GM19099 (cell line): ENCODE data around the gene ZC3H13.

Source experiments
- POLR2A ChIP-seq: IDR thresholded peaks from 3 replicates; pipeline ENCODE4 v1.6.1; 2011; ENCODE audit warnings: low read depth; ENCODE audit not compliant: insufficient read length; ENCODE audit errors: extremely low read depth

Gene ZC3H13

DNA sequence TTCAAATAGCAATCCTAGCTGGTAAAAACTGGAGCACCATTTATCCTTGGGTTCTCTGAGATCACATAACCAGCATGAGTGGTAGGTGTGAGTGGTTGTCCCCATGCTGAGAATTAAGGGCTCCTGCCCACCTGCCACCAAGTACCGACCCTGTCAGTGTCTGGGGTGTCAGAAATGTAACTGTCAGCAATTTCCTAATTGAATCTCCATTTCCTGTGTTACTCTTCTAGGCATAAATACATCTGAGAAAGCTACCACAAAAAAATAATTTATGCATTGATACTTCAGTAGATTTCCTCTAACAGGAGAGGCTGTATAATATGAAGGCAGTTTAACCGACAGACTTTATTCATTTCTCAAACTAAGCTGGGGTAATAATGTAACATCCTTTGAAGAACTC is 27.2 kb upstream of the ZC3H13 start:
- TF ChIP-seq POLR2A: no peak

DNA sequence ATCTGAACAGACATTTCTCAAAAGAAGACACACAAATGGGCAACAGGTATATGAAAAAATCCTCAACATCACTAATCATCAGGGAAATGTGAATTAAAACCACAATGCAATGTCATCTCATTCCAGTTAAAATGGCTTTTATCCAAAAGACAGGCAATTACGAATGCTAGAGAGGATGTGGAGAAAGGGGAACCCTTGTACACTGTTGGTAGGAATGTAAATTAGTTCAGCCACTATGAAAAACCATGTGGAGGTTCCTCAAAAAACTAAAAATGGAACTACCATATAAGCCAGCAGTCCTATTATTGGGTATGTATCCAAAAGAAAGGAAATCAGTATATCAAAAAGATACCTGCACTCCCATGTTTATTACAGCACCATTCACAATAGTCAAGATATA is 24.7 kb upstream of the ZC3H13 start:
- no peak for TF ChIP-seq POLR2A

DNA sequence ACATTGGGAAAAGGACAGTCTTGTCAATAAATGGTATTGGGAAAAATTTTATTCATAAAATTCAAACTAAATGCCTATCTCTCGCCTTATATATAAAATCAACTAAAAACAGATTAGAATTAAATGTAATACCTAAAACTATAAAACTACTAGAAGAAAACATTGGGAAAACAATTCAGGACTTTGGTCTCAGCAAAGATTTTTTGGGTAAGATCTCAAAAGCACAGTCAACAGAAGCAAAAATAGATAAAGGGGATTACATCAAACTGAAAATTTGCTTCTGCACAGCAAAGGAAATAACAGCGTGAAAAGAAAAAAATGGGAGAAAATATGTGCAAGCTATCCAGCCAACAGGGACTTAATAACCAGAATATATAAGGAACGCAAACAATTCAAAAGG is 24.3 kb upstream of the ZC3H13 start:
- TF ChIP-seq POLR2A: no peak

DNA sequence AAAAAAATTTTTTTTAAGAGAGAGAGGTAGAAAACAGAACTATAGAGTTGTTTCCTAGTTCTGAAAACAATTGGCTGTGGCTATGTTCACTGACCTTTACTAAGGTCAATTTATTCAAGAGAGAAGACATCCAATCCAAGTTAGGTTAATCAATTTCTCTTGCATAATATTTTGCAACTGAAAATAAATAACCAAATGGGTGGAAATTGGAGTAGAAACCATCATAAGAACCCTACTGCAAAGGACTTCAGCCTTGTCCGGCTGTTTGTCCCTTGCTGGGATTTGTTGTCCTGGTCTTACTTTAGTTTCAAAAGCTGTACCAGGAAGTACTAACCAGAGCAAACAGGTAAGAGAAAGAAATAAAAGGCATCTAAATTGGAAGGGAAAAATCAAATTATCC is 23.3 kb upstream of the ZC3H13 start:
- no peak for TF ChIP-seq POLR2A

DNA sequence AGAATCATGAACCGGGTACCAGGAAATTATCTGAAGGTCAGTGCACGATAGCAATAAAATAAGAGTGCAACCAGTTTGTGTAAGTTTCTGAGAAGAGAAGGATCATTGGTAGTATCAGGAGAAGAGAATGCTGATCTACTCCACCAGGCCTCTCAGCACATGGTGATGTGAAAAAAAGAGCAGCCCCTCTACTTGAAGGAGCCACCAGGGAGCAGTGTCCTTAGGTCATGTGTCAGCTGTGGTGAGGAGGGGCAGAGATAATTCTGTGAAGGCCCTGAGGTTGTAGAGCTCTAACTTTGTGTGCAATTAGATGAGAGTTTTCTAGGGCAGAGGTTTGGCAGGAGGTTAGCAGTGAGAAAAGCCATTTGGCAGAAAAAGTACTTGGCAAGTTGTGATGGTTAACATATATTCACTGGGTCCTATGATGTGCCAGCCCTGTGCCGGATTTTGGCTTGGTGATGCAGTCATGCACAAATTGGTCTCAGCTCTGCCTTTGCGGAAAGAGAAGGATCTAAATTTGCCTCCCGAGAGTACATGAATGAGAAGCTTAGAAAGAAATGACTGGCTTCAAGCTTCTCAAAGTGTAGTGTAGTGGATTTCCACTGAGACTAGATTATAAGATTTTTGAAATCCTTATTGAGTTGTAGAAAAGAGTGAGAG is 19.2 kb upstream of the ZC3H13 start:
- no peak for TF ChIP-seq POLR2A

DNA sequence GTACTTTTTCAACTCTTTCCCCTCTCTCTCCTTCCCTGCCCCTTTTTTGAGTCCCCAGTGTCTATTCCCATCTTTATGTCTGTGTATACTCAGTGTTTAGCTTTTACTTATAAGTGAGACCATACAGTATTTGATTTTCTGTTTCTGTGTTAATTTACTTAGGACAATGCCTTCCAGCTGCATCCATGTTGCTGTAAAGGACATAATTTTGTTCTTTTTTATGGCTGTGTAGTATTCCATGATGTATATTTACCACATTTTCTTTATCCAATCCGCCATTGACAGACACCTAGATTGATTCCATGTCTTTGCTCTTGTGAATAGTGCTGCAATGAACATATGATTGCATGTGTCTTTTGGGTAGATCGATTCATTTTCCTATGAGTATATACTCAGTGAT is 10.7 kb upstream of the ZC3H13 start:
- TF ChIP-seq POLR2A: no peak

DNA sequence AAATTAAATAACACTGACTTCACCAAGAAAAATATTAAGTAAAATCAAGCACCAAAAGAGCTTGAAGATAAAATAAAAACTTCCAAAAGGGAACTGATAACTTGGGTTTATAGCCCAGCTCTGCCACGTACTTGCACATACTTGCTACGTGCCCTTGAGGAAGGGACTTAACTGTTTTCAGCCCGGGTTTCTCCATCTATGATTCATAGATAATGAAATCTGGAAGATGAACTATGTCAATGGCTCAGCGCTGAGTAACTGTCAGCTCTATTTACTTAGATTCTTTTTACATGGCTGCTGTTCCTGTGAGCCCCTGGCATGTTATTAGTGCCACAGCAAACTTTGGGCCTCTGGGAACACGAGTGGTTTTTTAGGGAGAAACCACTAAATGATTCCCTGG is 9.6 kb upstream of the ZC3H13 start:
- no peak for TF ChIP-seq POLR2A

DNA sequence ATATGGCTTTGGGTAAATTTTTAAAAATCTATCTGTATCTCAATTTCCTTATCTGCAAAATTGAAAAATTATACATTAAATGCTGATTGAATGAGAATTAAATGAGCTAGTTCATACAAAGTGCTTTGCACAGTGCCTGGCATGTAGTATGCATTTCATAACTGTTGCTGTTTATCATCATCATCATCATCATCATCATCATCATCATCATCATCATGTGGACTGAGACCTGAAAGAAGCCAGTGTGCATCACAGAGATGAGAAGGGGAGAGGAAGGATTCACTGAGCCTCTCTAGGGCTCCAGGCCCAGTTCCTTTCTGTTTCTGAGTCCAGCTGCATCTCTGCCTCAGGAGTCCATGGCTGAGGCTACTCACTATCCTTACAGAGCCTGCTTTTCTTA is 6.9 kb upstream of the ZC3H13 start:
- TF ChIP-seq POLR2A: no peak

DNA sequence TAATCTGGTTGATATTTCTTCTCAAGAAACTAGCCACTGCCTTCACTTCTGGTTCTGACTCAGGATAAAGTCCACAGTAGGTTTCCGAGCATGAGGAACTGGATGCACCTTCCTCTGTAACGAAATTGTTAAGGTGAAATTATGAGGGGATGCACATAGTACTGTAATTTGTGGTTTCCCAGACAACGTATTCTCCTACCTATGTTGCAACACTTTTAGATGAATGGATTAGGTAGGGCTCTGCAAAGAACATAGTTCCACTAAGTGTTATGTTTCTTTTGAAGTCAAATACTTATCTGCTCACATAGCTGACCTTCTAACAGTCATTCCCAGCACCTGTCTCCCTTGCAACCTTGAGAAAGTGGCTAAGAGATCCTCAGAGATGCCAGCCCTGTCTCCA is 5.7 kb upstream of the ZC3H13 start:
- no peak for TF ChIP-seq POLR2A

DNA sequence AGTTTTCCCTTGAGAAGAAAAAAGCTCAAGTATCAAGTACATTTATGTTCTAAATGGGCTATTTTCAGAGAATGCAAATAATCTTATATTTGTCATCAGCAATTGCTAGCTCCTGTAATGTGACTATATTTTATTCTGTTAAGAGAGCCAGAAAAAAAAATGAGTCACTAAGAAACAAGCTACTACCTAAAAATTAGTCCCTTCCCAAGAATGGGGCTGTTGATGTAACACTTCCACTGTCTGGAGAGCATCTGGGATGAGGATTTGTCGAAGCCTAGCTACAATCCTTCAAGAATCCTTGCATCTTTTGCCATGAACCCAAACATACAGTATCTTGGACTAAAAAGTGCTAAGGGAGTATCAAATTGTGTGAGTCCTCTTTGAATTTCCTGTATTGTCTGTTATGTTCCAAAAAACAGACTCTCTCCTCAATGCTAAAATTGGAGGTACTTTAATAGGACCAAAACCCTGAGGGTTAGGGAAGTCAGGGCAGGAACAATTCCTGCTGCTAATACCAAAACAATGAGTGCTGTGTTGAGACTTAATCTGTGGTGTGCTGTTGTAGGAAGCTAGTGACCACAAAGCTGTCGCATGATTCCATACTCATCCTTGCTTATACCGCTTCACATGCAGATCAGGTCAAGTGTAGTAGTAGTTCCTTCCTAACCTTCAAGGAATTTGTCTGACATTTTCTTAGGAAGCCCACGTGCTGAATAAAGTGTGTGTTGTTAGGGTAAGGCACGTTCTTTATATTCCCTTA is 4.9 kb upstream of the ZC3H13 start:
- no peak for TF ChIP-seq POLR2A

DNA sequence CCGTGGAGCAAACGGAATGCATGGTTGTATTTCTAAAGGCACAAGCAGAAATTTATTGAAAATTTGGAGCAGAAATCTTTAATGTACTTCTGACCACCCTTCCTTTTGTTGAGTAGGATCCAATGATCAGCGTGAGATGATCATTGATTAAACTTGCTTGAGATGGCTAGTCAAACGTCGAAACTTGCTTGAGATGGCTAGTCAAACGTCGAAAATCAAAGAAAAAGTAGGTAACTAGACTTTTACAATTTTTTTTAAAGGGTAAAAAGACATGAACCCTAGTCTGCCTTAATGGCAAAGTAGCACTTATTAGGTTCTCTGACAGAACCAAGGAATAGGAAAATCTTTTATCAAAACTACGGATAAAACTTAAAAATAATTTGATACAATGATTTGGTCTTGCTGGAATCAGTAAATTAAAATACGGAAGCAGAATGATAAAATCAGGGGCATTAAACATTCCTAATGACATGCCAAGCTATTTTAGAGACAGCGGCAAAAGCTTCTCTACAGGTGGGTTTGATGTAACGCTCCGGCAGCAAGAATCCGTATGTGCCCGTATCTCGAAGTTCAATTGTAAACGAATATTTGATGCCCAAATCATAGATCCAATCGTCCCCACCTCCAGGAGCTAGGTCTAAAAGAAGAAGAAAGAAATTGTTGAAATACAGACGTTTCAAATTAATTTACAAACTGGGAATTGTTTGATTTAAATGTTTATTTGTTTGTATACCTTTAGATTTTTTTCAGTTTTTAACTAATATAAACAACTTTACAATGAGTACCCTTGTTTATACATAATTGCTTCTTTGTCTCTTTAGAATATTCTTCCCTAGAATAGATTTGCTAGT is 841 bp upstream of the ZC3H13 start:
- TF ChIP-seq POLR2A: no peak

DNA sequence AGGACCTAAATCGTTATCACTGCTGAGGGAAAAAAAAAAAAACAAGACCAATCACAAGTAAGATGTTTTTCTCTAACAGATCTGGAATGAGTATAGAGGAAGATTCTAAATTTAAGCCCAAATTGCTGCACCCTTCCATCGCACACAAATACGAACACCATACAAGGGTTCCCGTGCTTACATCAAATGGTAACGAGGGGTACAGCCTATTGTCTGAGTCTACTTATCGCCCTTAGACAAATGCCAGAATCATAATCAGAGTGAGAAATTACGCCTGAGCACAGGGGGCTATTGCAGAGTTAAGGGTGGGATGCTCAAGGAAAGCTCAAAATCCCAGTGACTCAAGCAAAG is 603 bp downstream of the ZC3H13 start:
- TF ChIP-seq POLR2A: no peak

DNA sequence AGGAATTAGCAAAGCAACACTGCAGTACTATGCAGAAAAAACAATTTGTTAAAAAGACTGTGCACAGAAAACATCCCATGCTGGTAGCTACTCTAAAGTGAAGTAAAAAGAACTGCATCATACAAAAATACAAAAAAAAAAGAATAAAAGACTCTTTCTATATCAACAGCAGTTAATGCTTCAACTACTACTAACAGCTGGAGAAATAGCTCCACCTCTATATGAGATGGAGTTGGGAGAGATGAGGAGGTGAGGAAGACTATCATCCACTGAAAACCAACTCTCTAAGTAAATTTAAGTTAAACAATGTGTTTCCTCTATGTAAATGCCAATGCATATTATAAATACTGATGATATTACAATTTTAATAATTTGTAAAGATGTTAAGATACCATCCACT is 1.8 kb downstream of the ZC3H13 start:
- TF ChIP-seq POLR2A: no peak

DNA sequence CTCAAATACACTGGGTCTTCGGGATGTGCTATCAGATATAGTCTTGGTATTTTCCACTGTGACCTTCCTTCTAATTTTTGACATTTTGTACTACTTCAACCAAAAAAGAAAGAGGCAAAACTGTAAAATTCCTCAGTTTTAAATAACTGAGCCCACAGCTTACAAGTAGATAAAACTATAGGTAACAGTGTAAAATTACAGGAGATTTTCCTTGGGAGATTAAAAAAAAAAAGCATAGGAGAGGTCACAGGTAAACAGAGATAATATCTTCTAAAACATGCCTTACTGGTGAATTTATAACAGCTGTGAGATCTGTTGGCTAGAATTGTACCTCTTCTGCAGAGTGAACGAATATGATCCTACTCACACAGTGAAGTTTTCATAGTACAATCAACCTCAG is 7.1 kb downstream of the ZC3H13 start:
- TF ChIP-seq POLR2A: no peak

DNA sequence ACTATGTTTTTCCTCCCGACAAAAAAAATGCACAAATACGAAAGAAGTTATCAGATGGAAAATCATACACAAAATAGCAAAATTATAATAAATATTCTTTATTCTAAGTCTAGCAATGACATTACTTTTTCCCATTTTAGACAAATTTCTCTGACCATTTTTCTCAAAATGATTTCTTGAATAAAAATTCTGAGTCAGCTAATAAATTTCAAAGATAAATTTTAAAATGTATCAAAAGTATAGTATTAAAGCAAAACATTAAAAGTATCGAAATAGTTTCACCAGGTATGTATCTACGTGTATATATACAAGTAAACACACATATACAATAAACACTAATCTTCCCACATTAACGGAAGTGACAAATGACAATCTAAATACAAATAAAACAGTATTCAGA is 8.9 kb downstream of the ZC3H13 start:
- TF ChIP-seq POLR2A: no peak

DNA sequence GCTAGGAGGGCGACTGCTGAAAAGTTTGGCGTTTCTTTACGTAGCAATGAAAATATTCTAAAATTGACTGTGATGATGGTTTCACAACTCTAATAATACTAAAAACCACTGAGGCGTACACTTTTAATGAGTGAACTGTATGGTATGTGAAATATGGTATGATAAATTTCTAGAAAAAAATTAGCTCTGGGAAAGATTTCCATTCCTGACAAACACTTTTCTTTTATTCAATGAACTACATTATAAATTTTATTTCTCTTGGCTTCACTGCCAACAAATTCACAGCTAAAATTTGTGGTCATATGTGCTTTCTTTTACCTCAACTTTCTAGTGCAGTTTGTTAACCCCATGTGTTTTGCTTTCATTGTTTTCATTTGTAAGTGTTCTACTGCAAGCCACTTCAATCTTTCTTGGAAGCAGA is 11.1 kb downstream of the ZC3H13 start:
- no peak for TF ChIP-seq POLR2A
